H1 (cell line): Measurements from ENCODE around the gene ESD. TPM values are rescaled to one million over a fixed set of nuclear protein-coding genes. Genes with fewer than 3 reads are reported as not detected.

Experiments
- CTCF ChIA-PET: fragments of 300-600 bp; sonication (Branson Sonifier 250); formaldehyde crosslinking; loops from one replicate; lab custom pipeline; 2021; ENCODE audit not compliant: partially characterized antibody; lab: Charles Lee
- POLR2A ChIA-PET: fragments of 300-600 bp; sonication (Branson Sonifier 250); formaldehyde crosslinking; loops from one replicate; lab custom pipeline; 2021; ENCODE audit warnings: inconsistent platforms; ENCODE audit not compliant: partially characterized antibody; lab: Charles Lee
- DNase-seq, 2 experiments: peaks; one replicate each; pipeline versions ENCODE4 v3.0.0 to v3.0.0-alpha.2; 2010 to 2022; ENCODE audit warnings: low spot score in 2 of 2, low read depth in 1 of 2, mixed read lengths in 1 of 2
- FAIRE-seq: peaks from 2 replicates; lab custom pipeline; 2011; peaks lifted over from hg19 to GRCh38; lab: Jason Lieb, UNC
- H2AFZ ChIP-seq: 2 replicates; pipeline ENCODE4 v1.8.1; 2012; ENCODE audit warnings: low read length, inconsistent platforms
- H2AK5ac ChIP-seq: 2 replicates; pipeline ENCODE4 v1.6.1; 2013; ENCODE audit warnings: low read depth, low read length
- H2BK120ac ChIP-seq: replicated peaks from 2 replicates; pipeline ENCODE3; 2013; ENCODE audit warnings: low read depth, low read length, inconsistent platforms
- H2BK12ac ChIP-seq: 2 replicates; pipeline ENCODE4 v1.6.1; 2013; ENCODE audit warnings: low read depth, low read length
- H2BK15ac ChIP-seq: 2 replicates; pipeline ENCODE4 v1.6.1; 2013; ENCODE audit warnings: low read length
- H2BK20ac ChIP-seq: 2 replicates; pipeline ENCODE4 v1.6.1; 2013; ENCODE audit warnings: low read length
- H2BK5ac ChIP-seq: 2 replicates; pipeline ENCODE4 v1.6.1; 2013; ENCODE audit warnings: low read depth, low read length
- H3K14ac ChIP-seq: 2 replicates; pipeline ENCODE4 v1.6.1; 2013; ENCODE audit warnings: inconsistent platforms; ENCODE audit not compliant: insufficient read length
- H3K18ac ChIP-seq: 2 replicates; pipeline ENCODE4 v1.6.1; 2013; ENCODE audit warnings: low read length; ENCODE audit errors: extremely low read depth
- H3K23ac ChIP-seq: 2 replicates; pipeline ENCODE4 v1.6.1; 2013; ENCODE audit warnings: inconsistent platforms; ENCODE audit not compliant: insufficient read length
- H3K23me2 ChIP-seq: 2 replicates; pipeline ENCODE4 v1.6.1; 2013; ENCODE audit warnings: low read depth, low read length
- H3K27ac ChIP-seq: 2 replicates; pipeline ENCODE4 v1.6.1; 2011; ENCODE audit warnings: low read depth, low read length, inconsistent platforms
- H3K27me3 ChIP-seq, 4 experiments: replicated peaks in 1 of 4; 1 replicate in 1 of 4; 2 replicates in 3 of 4; pipeline versions ENCODE4 v1.6.1 to v1.8.1; 2011 to 2013; ENCODE audit warnings: low read length in 3 of 4, mild to moderate bottlenecking in 3 of 4, inconsistent platforms in 2 of 4, mixed read lengths in 2 of 4, moderate library complexity in 1 of 4; ENCODE audit not compliant: control insufficient read depth in 3 of 4, insufficient read depth in 3 of 4; ENCODE audit errors: extremely low read depth in 1 of 4
- H3K36me3 ChIP-seq, 4 experiments: 2 replicates each; pipeline versions ENCODE4 v1.6.1 to v1.8.1; 2011 to 2013; ENCODE audit warnings: mild to moderate bottlenecking in 4 of 4, low read length in 3 of 4, moderate library complexity in 2 of 4, control low read depth in 1 of 4, inconsistent platforms in 1 of 4; ENCODE audit not compliant: insufficient read depth in 4 of 4, control insufficient read depth in 2 of 4
- H3K4ac ChIP-seq: replicated peaks from 2 replicates; pipeline ENCODE3; 2013; ENCODE audit warnings: low read length, low read depth, mixed read lengths, inconsistent platforms; ENCODE audit not compliant: insufficient read length
- H3K4me1 ChIP-seq, 4 experiments: replicated peaks in 1 of 4; 1 replicate in 1 of 4; 2 replicates in 3 of 4; pipeline versions ENCODE4 v1.6.1 to v1.8.1; 2011 to 2013; ENCODE audit warnings: low read length in 3 of 4, inconsistent platforms in 2 of 4, mixed read lengths in 1 of 4; ENCODE audit not compliant: insufficient read depth in 4 of 4, control insufficient read depth in 3 of 4
- H3K4me2 ChIP-seq, 2 experiments: 2 replicates each; pipeline versions ENCODE4 v1.6.1 to v1.8.1; 2011 to 2013; ENCODE audit warnings: low read depth in 2 of 2, low read length in 2 of 2, control low read depth in 1 of 2, inconsistent platforms in 1 of 2, mild to moderate bottlenecking in 1 of 2; ENCODE audit not compliant: insufficient read depth in 1 of 2
- H3K4me3 ChIP-seq, 4 experiments: fragments of 200-600, 300-600 bp in 1 of 4; sonication (generic), shearing (Covaris generic), sonication (Bioruptor Twin) in 1 of 4; 2 replicates each; pipeline versions ENCODE4 v1.5.1 to v1.8.1; 2011 to 2016; ENCODE audit warnings: low read length in 4 of 4, low read depth in 3 of 4, control low read depth in 2 of 4, inconsistent platforms in 2 of 4, mild to moderate bottlenecking in 2 of 4, mixed read lengths in 1 of 4, moderate library complexity in 1 of 4; ENCODE audit not compliant: insufficient read depth in 2 of 4; ENCODE audit errors: extremely low read depth in 1 of 4
- H3K56ac ChIP-seq: replicated peaks from 2 replicates; pipeline ENCODE3; 2013; ENCODE audit warnings: low read depth, mild to moderate bottlenecking, mixed read lengths, low read length, inconsistent platforms; ENCODE audit not compliant: insufficient read length
- H3K79me1 ChIP-seq: 2 replicates; pipeline ENCODE4 v1.6.1; 2013; ENCODE audit warnings: low read depth, low read length, control low read depth
- H3K79me2 ChIP-seq, 2 experiments: 2 replicates each; pipeline versions ENCODE4 v1.6.1 to v1.8.1; 2012 to 2013; ENCODE audit warnings: low read length in 2 of 2, mild to moderate bottlenecking in 2 of 2, inconsistent platforms in 1 of 2; ENCODE audit not compliant: insufficient read depth in 2 of 2, control insufficient read depth in 1 of 2
- H3K9ac ChIP-seq, 4 experiments: replicated peaks in 1 of 4; 1 replicate in 1 of 4; 2 replicates in 3 of 4; pipeline versions ENCODE4 v1.6.1 to v1.8.1; 2011 to 2013; ENCODE audit warnings: low read depth in 3 of 4, low read length in 3 of 4, control low read depth in 2 of 4, mild to moderate bottlenecking in 2 of 4, moderate library complexity in 2 of 4, inconsistent platforms in 1 of 4; ENCODE audit errors: extremely low read depth in 1 of 4
- H3K9me3 ChIP-seq, 2 experiments: 2 replicates each; pipeline versions ENCODE4 v1.6.1 to v1.8.1; 2012 to 2013; ENCODE audit warnings: mild to moderate bottlenecking in 2 of 2, moderate library complexity in 2 of 2, control low read depth in 1 of 2, inconsistent platforms in 1 of 2, low read depth in 1 of 2, low read length in 1 of 2, mixed read lengths in 1 of 2; ENCODE audit not compliant: insufficient read depth in 2 of 2
- H4K20me1 ChIP-seq, 2 experiments: replicated peaks in 1 of 2; 2 replicates each; pipeline versions ENCODE3 to v1.8.1; 2011 to 2013; ENCODE audit warnings: inconsistent platforms in 2 of 2, low read length in 2 of 2, mild to moderate bottlenecking in 1 of 2; ENCODE audit not compliant: insufficient read depth in 2 of 2, control insufficient read depth in 1 of 2
- H4K5ac ChIP-seq: 2 replicates; pipeline ENCODE4 v1.6.1; 2013; ENCODE audit warnings: low read length, low read depth, mixed read lengths, inconsistent platforms; ENCODE audit not compliant: insufficient read length
- H4K8ac ChIP-seq: 2 replicates; pipeline ENCODE4 v1.8.0; 2013; ENCODE audit warnings: mild to moderate bottlenecking, moderate library complexity, low read length, inconsistent platforms; ENCODE audit not compliant: insufficient read depth; ENCODE audit errors: extremely low read depth
- H4K91ac ChIP-seq: replicated peaks from 2 replicates; pipeline ENCODE3; 2013; ENCODE audit warnings: low read length, mixed read lengths, inconsistent platforms; ENCODE audit not compliant: insufficient read length
- EGR1 ChIP-seq: IDR thresholded peaks from 2 replicates; pipeline ENCODE4 v1.6.1; 2011; ENCODE audit warnings: low read depth, low read length, borderline replicate concordance
- MAFK ChIP-seq: IDR thresholded peaks from 2 replicates; pipeline ENCODE4 v1.6.1; 2012; ENCODE audit warnings: low read depth, mild to moderate bottlenecking, improper control_type of control experiment, low read length
- RAD21 ChIP-seq, 2 experiments: IDR thresholded peaks in 1 of 2; conservative IDR thresholded peaks in 1 of 2; 2 replicates each; pipeline ENCODE4 v1.6.1; 2011; ENCODE audit warnings: low read depth in 2 of 2, low read length in 2 of 2, improper control_type of control experiment in 1 of 2, inconsistent platforms in 1 of 2, mild to moderate bottlenecking in 1 of 2, moderate library complexity in 1 of 2
- WGBS, 2 experiments: shearing (Covaris generic) in 1 of 2; methylation state at CpG; one replicate each; pipeline versions ENCODE4 v1.1.6 to v1.1.7; 2013 to 2015; ENCODE audit warnings: low lambda C conversion rate in 2 of 2, mixed read lengths in 2 of 2, inconsistent platforms in 1 of 2, low coverage in 1 of 2, missing lambda C conversion rate in 1 of 2; ENCODE audit not compliant: insufficient replicate concordance in 2 of 2, insufficient coverage in 1 of 2, insufficient read length in 1 of 2; ENCODE audit errors: extremely low coverage in 1 of 2, missing lambda C conversion rate in 1 of 2; 5-methylcytosine and 5-hydroxymethylcytosine counted together
- polyA plus RNA-seq, 7 experiments: library from polyadenylated mRNA; depleted of rRNA in 3 of 7; stranded (reverse) in 5 of 7; unstranded in 2 of 7; fragments of >200 nt in 5 of 7; fragments of 200-250 nt in 2 of 7; gene quantifications; 1 replicate in 5 of 7; 2 replicates in 1 of 7; 4 replicates in 1 of 7; pipeline versions ENCODE4 v1.2.1 to v1.2.3, GENCODE V29; 2011 to 2013; ENCODE audit warnings: missing spikeins in 2 of 7, mixed read lengths in 2 of 7
- total RNA-seq: library from RNA; stranded (reverse); fragmentation: NEBNext Ultra II Directional; extraction: Animal tissue kit (Norgen Biotek cat#: 25700); gene quantifications from 2 replicates; pipeline ENCODE4 v1.2.1, GENCODE V29; 2021
- TF ChIP-seq, protein P1 (sequence below), 3 experiments: IDR thresholded peaks; 1 replicate in 2 of 3; 2 replicates in 1 of 3; pipeline versions ENCODE4 v1.5.1 to v1.6.1; 2011; ENCODE audit warnings: low read length in 3 of 3, mild to moderate bottlenecking in 3 of 3, inconsistent platforms in 2 of 3, low read depth in 1 of 3, moderate library complexity in 1 of 3; ENCODE audit not compliant: insufficient read depth in 1 of 3; ENCODE audit errors: control extremely low read depth in 1 of 3

Gene ESD
- total and polyA plus RNA-seq, 2 of the 8 experiments (the other 6 are each of a cell fraction or from before 2014, with no cell fraction given), result 40.3 to 55.8 TPM

DNA sequence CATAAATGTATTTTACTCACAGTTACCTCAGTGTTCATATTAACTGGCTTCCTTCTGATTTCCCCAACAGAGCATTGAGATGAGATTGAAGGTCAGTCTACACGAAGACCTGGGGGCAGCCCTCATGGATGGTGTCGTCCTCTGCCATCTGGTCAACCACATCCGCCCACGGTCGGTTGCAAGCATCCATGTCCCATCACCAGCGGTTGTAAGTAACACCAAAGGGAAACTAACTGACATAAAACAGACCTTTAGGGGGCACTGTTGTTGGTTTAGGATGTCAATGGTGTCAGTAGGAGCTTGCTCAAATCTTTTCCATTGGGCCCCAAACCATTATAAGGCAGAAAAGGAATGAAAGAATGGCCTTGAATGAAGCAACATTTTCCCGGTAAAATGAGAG lies 68.2 kb downstream of the ESD start:
- FAIRE-seq (peak; percentile 45), DNase-seq (no peak)
- CTCF ChIA-PET, result interaction anchor here (0.6 to 1.6 kb wide), 9 partner anchors 9 to 244 kb away, joined by 3 to 4 read pairs (median 3); no protein-coding TSS in a partner anchor

More for the DNA sequence above, 68.2 kb downstream of the ESD start:
- TF ChIP-seq MAFK, result no peak
- peak in 1 of 2 experiments; percentile 19; a peak in 1 of 4 replicates for TF ChIP-seq RAD21 (IDR thresholded peaks at IDR 0.05 in 1 of 2, conservative IDR thresholded peaks at IDR 0.05 in 1 of 2; ENCODE audit: low read depth in 2 of 2, low read length in 2 of 2)
- TF ChIP-seq, protein P1, sequence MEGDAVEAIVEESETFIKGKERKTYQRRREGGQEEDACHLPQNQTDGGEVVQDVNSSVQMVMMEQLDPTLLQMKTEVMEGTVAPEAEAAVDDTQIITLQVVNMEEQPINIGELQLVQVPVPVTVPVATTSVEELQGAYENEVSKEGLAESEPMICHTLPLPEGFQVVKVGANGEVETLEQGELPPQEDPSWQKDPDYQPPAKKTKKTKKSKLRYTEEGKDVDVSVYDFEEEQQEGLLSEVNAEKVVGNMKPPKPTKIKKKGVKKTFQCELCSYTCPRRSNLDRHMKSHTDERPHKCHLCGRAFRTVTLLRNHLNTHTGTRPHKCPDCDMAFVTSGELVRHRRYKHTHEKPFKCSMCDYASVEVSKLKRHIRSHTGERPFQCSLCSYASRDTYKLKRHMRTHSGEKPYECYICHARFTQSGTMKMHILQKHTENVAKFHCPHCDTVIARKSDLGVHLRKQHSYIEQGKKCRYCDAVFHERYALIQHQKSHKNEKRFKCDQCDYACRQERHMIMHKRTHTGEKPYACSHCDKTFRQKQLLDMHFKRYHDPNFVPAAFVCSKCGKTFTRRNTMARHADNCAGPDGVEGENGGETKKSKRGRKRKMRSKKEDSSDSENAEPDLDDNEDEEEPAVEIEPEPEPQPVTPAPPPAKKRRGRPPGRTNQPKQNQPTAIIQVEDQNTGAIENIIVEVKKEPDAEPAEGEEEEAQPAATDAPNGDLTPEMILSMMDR (IDR thresholded peaks at IDR 0.05; ENCODE audit: control extremely low read depth in 1 of 3, insufficient read depth in 1 of 3, low read depth in 1 of 3, low read length in 3 of 3), result peak in 2 of 3 experiments; percentile 47 to 57; a peak in 3 of 4 replicates
- TF ChIP-seq EGR1, result peak; percentile 49; the same call in 1 of the 2 replicates
- TF ChIP-seq, all 59 proteins: peak for 3
- WGBS, 2 experiments, result 91% methylated on average over 7 of the region's 7 CpGs; no CpG with 5 or more reads in 1 of the 2 experiments
- H2BK5ac ChIP-seq, result no peak overlapping the region
- no peak overlapping the region for H2AFZ ChIP-seq
- no peak overlapping the region for H2BK20ac ChIP-seq
- no peak overlapping the region for H3K4me2 ChIP-seq
- H2BK15ac ChIP-seq, result no peak overlapping the region
- no peaks in the 10 kb centered on the region for H3K79me2 ChIP-seq
- H3K23ac ChIP-seq, result no peak overlapping the region
- H3K56ac ChIP-seq, result no peak overlapping the region
- no peak overlapping the region for H3K9ac ChIP-seq
- no peak overlapping the region for H4K91ac ChIP-seq
- H3K36me3 ChIP-seq, result peaks cover 2 to 8% (median 4%) of the 10 kb centered on the region in 4 experiments; a peak in 5 of 8 replicates
- no peak overlapping the region for H2AK5ac ChIP-seq
- no peak overlapping the region for H3K18ac ChIP-seq
- no peaks in the 10 kb centered on the region for H3K9me3 ChIP-seq
- no peak overlapping the region for H4K8ac ChIP-seq
- no peaks in the 10 kb centered on the region for H4K20me1 ChIP-seq
- no peak overlapping the region for H3K27ac ChIP-seq
- no peaks in the 10 kb centered on the region for H3K79me1 ChIP-seq
- no peak overlapping the region for H4K5ac ChIP-seq
- no peaks in the 10 kb centered on the region for H3K4me1 ChIP-seq
- no peaks in the 10 kb centered on the region for H3K27me3 ChIP-seq
- POLR2A ChIA-PET, result interaction anchor here (0.7 kb wide), 1 partner anchor 9 kb away, joined by 3 read pairs; no protein-coding TSS in a partner anchor
- no peaks in the 10 kb centered on the region for H3K23me2 ChIP-seq
- no peak overlapping the region for H2BK12ac ChIP-seq
- no peak overlapping the region for H3K14ac ChIP-seq
- no peak overlapping the region for H3K4me3 ChIP-seq
- H3K4ac ChIP-seq, result no peak overlapping the region
- no peak overlapping the region for H2BK120ac ChIP-seq
